HUES48 (cell line): ENCODE data around the gene LIG3.
"Not testable (repeated sequence)": the region's sequence is repeated elsewhere in the genome, so short reads cannot be mapped to it uniquely, and the experiment has no call there.

Source experiments
- H3K27ac ChIP-seq: one replicate; pipeline ENCODE4 v1.7.0; 2013; ENCODE audit warnings: low read depth, low read length, inconsistent platforms
- H3K27me3 ChIP-seq: 2 replicates; pipeline ENCODE4 v1.6.1; 2013; ENCODE audit warnings: mild to moderate bottlenecking, low read length; ENCODE audit not compliant: control insufficient read depth, insufficient read depth
- H3K36me3 ChIP-seq: 2 replicates; pipeline ENCODE4 v1.6.1; 2013; ENCODE audit warnings: low read length; ENCODE audit not compliant: control insufficient read depth, insufficient read depth
- H3K4me1 ChIP-seq: 2 replicates; pipeline ENCODE4 v1.6.1; 2013; ENCODE audit warnings: mild to moderate bottlenecking, low read length; ENCODE audit not compliant: control insufficient read depth, insufficient read depth
- H3K4me3 ChIP-seq: 2 replicates; pipeline ENCODE4 v1.5.1; 2013; ENCODE audit warnings: mild to moderate bottlenecking, low read depth, low read length
- H3K9ac ChIP-seq: 2 replicates; pipeline ENCODE4 v1.6.1; 2013; ENCODE audit warnings: mild to moderate bottlenecking, low read depth, low read length, moderate library complexity
- H3K9me3 ChIP-seq: 2 replicates; pipeline ENCODE4 v1.6.1; 2013; ENCODE audit warnings: low read length; ENCODE audit not compliant: control insufficient read depth, insufficient read depth

The LIG3 gene

DNA sequence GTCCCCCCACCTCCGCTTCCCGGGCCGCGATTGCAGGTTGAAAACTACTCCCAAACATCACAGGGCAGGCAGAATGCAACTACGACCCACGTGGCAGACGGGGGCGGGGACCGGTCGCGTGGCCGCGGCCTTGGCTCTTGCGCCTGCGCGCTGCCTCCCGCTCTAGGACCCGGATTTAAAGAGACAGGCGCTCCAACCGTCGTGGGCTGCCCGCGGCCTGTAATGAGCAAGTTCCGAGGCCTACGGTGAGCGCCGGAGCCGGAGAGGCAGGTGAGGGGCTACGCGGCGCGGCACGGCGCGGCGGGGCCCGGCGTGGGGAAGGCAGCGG is at the start of gene LIG3:
Gene LIG3 (plus strand): TSS at position 160 of the 328 bp plus-strand sequence. CDS start 2,494 bp downstream, outside the sequence.
- Histone ChIP-seq H3K4me1 (peaks cover 15% of the 10 kb centered on the region; the same call in 1 of the 2 replicates), H3K27ac (peak within 1 kb of the TSS; percentile 96), H3K36me3 (peaks cover 32% of the 10 kb centered on the region), H3K9me3 (no peaks in the 10 kb centered on the region), H3K4me3 (peak within 1 kb of the TSS; percentile 74), H3K27me3 (no peaks in the 10 kb centered on the region), H3K9ac (peak within 1 kb of the TSS; percentile 98)

DNA sequence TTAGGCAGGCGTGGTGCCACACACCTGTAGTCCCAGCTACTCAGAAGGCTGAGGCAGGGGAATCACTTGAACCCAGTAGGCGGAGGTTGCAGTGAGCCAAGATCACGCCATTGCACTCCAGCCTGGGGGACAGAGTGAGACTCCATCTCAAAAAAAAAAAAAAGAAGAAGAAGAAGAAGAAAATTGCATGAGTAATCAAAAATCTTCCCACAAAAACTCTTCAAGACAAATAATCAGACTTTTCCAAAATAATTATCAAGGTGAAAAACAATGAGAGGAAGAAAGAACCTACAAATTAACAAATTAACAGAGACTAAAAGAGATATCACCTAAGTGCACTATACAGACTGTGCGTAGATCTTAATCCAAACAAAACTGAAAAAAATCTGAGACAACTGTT is 29.5 kb upstream of the LIG3 start:
- H3K9me3 ChIP-seq, H3K9ac ChIP-seq, H3K36me3 ChIP-seq, H3K4me3 ChIP-seq, H3K27me3 ChIP-seq, H3K27ac ChIP-seq, H3K4me1 ChIP-seq: not testable (repeated sequence)

DNA sequence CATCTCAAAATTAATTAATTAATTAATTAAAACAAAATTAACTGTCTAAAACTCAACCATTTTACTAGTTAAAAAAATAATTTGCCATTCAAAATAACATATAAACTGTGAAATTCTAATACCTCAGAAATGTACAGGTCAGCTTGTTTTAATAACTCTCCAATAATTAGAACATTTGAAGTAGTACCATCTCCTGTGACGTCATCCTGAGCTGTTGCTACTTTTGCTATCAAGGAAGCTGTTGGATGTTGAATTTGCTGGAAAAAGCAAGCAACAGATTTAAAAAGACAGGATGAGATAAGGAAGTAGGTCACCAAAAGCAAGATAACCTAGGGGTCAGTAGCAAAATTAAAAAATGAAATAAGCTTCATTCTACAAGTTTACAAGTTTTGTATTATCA is 21.9 kb upstream of the LIG3 start:
- H3K36me3 ChIP-seq: peaks cover under 1% of the 10 kb centered on the region; the same call in 1 of the 2 replicates
- H3K4me3 ChIP-seq: no peak overlapping the region
- H3K4me1 ChIP-seq: peaks cover 8% of the 10 kb centered on the region; the same call in 1 of the 2 replicates
- no peak overlapping the region for H3K27ac ChIP-seq
- no peaks in the 10 kb centered on the region for H3K9me3 ChIP-seq
- peaks cover 14% of the 10 kb centered on the region for H3K27me3 ChIP-seq
- H3K9ac ChIP-seq: no peak overlapping the region

DNA sequence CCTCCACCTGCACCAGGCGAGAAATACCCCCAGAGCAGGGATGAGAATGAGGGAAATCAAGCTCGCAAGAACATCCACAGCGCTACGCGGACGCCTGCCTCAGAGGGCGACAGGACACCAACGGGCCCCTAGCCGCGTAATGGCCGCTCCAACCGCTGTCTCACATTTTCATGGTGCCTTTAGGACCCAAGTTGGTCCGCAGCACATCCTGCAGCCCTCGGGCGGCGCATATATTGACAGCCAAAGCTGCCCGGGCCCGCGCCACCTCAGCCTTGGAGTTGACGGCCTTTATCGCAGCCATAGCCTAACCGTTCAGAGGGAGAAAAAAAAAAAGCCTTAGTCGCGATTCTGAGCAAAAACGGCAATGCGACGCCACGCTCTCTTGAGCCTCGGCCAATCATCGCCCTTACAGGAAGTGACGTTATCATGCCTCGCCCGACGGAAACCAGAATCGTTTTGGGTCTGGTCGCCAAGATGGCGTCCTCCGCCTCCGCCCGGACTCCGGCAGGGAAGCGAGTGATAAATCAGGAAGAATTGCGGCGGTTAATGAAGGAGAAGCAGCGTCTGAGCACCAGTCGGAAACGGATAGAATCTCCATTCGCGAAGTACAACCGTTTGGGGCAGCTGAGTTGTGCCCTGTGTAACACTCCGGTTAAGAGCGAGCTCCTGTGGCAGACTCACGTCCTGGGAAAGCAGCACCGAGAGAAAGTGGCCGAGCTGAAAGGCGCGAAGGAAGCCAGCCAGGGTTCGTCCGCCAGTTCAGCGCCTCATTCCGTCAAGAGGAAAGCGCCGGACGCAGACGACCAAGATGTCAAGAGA is 19.0 kb upstream of the LIG3 start, which contains the start of the genes CCT6B and ZNF830:
Gene CCT6B (minus strand): TSS at position 368 of the 819 bp plus-strand sequence. CDS start 67 bp downstream, at position 301.
Gene ZNF830 (plus strand): TSS at position 448 of the 819 bp plus-strand sequence. CDS start 27 bp downstream, at position 475.
- H3K27me3 ChIP-seq: peaks cover 14% of the 10 kb centered on the region
- peak within 1 kb of the TSS; percentile 96 for H3K9ac ChIP-seq
- H3K27ac ChIP-seq: peak within 1 kb of the TSS; percentile 93
- peak within 1 kb of the TSS; percentile 98 for H3K4me3 ChIP-seq
- peaks cover 24% of the 10 kb centered on the region for H3K36me3 ChIP-seq
- no peaks in the 10 kb centered on the region for H3K9me3 ChIP-seq
- peaks cover 8% of the 10 kb centered on the region; the same call in 1 of the 2 replicates for H3K4me1 ChIP-seq

DNA sequence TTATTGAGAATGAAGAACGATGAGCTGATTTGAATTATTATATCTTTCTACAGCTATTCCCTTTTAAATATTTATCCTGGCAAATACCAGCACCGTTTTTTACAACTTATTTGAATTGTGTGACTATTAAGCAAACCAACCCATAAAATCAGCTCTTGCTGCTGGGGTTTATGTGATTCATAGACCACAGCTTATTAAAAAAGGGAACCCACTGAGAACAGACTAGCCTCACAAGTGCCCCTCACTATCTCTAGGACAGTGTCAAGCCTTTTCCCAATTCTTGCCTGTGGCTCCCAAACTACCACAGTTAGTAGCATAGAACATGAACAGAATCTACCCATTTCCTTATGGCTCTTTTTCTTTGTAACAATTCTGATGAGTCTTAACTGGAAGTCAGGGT is 6.1 kb upstream of the LIG3 start:
- Histone ChIP-seq H3K9me3 (no peaks in the 10 kb centered on the region), H3K36me3 (no peaks in the 10 kb centered on the region), H3K4me1 (no peaks in the 10 kb centered on the region), H3K27me3 (no peaks in the 10 kb centered on the region), H3K9ac (no peak overlapping the region), H3K4me3 (no peak overlapping the region), H3K27ac (no peak overlapping the region)

DNA sequence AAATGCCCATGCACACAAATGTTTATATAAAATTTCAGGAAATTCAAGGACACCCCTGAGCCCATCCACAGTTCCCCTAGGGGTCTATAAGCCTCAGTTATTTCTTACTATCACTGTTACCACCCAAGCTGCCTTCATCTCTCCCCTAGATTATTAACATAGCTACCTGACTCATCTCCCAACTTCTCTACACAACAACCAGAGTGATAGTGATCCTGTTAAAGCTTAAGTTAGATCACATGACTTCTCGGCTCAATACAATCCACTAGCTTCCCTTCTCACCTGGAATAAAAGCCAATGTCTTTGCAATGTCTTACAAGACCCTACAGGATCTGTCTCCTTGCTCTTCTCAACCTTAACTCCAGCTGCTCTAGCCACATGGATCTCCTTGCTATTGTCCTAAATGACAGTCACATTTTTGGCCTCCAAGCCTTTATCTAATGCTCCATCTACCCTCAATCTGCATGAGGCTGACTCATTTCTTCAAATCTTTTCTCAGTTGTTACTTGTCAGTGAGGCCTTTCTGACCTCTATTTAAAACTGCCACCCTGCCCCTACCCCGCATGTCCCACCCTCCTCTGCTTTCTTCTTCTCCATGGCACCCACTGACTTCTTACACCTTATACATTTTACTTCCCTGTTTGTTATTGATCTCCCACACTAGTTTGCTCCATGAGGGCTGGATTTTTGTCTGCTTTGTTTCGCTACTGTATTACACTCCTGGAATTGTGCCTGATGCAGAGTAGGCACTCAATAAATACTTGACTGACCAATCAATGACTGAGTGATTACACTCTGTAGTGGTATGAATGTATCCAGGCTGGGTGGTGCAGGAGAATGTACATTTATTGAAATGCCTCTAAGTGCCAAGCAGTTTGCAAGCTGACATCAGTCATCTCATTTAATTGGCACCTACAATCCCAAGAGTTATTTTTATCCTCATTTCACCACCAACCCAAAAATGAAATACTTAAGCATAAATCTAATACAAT is 5.2 kb upstream of the LIG3 start:
- H3K36me3 ChIP-seq: no peaks in the 10 kb centered on the region
- no peak overlapping the region for H3K9ac ChIP-seq
- H3K27me3 ChIP-seq: no peaks in the 10 kb centered on the region
- H3K4me3 ChIP-seq: no peak overlapping the region
- peaks cover 7% of the 10 kb centered on the region; the same call in 1 of the 2 replicates for H3K4me1 ChIP-seq
- no peak overlapping the region for H3K27ac ChIP-seq
- no peaks in the 10 kb centered on the region for H3K9me3 ChIP-seq

DNA sequence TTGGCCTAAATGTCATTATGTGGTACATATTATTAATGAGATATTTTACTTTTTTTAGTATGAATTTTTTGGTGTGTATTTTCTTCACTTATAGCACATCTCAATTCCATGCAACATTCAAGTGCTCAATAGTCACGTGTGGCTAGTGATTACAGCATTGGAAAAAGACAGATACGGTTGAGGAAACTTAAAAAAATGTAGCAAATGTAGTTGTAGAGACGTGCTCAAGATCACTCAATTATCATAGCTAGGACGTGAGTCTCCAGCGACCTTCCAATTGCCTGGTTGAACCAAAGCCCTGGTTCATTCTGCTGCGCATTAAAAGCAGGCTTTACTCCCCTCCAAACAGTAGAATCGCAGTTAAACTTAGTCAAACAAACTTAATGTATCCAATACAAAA is 1.2 kb upstream of the LIG3 start:
- Histone ChIP-seq H3K27me3 (no peaks in the 10 kb centered on the region), H3K4me1 (peaks cover 15% of the 10 kb centered on the region; the same call in 1 of the 2 replicates), H3K9ac (no peak overlapping the region), H3K9me3 (no peaks in the 10 kb centered on the region), H3K27ac (no peak overlapping the region), H3K36me3 (peaks cover 21% of the 10 kb centered on the region), H3K4me3 (peak overlapping the region; percentile 74; the same call in 1 of the 2 replicates)

DNA sequence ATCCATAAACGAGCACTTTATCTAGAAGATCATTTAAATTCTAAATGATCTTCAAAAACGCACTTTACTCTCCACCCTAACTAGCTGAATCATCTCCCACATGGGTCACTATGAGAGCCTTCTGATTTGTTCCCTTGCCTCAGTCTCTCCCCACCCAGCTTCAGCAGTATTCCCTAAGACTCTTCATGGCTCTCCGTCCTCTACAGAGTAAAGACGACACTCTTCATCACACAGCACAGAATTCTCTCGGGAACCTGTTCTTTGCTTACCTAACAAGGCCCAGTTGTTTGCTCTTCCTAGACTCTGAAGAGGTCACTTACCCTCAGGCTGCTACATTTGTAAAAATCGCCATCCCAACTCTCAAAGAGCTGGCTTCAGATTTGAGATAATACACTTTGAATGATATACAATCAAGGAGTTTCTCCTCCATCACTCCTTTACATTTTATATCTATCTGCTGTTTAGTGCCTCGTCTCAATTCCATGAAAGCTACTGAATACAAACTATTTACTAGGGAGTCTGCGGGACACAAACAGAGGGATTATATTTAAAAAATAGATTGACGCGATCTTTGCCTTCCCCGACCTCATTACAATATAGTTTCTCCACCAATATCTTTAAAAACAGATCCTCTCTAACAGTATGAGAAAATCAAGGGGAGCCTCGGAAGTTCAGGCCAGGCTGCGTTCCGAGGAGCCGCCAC is 511 bp upstream of the LIG3 start:
- H3K27me3 ChIP-seq: no peaks in the 10 kb centered on the region
- H3K9me3 ChIP-seq: no peaks in the 10 kb centered on the region
- H3K36me3 ChIP-seq: peaks cover 27% of the 10 kb centered on the region
- peak overlapping the region; percentile 74 for H3K4me3 ChIP-seq
- peaks cover 15% of the 10 kb centered on the region; the same call in 1 of the 2 replicates for H3K4me1 ChIP-seq
- peak overlapping the region; percentile 96 for H3K27ac ChIP-seq
- H3K9ac ChIP-seq: peak overlapping the region; percentile 98

DNA sequence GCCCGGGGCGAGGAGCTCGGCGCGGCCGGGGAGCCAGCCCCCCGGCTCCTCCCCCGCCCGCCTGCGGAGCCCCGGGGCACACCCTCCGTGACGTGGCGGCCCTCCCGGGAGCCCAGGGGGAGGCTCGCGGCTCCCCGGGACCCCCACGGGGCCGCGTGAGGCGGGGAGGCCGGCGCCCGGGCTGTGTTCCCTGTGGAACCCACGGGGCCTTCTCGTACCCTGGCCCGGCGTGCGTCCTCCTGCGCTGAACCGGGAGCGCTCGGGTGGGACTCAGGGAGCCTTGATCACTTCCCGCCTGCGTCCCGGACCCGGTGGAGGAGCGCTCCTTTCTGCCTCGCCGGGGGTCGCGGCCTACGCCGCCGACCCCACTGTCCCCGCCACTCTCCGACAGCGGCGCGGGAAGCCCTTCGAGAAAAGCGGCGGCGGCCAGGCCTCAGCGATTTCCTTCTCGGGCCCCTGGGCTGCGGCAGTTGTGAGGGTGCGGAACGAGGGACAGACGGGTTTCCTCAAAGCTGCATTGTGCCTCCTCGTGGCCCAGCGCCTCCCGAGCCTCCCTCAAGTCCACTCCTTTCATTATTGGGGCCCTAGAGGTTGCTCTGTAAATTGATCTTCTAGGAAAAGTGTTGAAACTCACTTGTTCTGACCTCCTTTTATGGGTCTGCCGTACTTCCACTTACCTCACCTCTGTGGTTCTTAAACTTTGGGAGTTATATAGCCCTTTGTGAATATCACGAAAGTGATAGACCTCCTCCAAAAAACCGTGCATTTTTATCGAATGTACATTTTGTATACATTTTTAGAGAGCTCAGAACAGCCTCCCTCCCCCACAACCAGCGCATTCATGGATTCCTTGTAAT is 597 bp downstream of the LIG3 start:
- Histone ChIP-seq H3K9me3 (no peaks in the 10 kb centered on the region), H3K4me3 (peak overlapping the region; percentile 74), H3K27ac (peak overlapping the region; percentile 96)

More for the DNA sequence above, 597 bp downstream of the LIG3 start:
- H3K9ac ChIP-seq: peak overlapping the region; percentile 98
- no peaks in the 10 kb centered on the region for H3K27me3 ChIP-seq
- H3K4me1 ChIP-seq: peaks cover 15% of the 10 kb centered on the region; the same call in 1 of the 2 replicates
- H3K36me3 ChIP-seq: peaks cover 38% of the 10 kb centered on the region
